HG02610 (cell line): ENCODE measurements around the gene GTF2A1L.

Source experiments
- ATAC-seq: cut with Tn5 transposase; IDR thresholded peaks from one replicate; pipeline ENCODE4 v1.9.1; 2021; ENCODE audit warnings: mild to moderate bottlenecking, moderate library complexity; ENCODE audit not compliant: unreplicated experiment

Gene GTF2A1L

DNA sequence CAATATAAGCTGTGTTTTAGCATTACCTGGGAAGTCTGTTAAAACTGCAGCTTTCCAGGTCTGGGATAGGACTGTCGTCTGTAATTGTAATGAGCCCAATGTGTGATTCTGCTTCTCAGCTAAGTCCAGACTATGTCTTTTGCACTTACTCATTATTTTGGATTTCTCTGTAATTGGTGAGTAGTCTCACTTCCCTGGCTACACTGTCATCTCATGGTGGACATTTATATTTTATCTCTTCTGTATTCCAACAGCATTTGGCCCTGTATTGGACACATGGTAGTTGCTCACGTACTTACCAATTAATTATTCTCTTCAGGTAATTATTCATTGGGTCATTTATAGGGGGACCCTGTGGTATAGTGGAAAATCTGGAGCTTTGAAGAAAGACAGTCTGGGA is 109.9 kb downstream of the GTF2A1L start:
- no peak for ATAC-seq

DNA sequence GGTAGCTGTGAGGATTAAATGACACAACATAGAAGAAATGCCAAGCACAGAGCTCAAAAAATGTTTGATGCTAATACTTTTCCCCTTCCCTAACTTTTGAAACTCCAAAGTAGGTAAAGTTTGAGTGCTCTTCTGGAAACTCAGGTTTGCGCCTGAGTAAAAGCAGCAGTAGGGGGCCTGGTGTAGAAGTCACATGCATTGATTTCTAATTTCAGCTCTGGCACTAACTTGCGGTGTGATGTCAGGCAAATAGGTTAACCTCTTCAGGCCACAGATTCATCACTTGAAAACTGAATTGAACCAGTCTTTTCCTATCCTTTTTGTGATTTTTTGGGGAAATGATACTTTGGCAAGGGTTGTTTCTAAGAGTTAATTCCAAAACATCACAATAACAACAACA is 110.6 kb downstream of the GTF2A1L start:
- ATAC-seq, result no peak

DNA sequence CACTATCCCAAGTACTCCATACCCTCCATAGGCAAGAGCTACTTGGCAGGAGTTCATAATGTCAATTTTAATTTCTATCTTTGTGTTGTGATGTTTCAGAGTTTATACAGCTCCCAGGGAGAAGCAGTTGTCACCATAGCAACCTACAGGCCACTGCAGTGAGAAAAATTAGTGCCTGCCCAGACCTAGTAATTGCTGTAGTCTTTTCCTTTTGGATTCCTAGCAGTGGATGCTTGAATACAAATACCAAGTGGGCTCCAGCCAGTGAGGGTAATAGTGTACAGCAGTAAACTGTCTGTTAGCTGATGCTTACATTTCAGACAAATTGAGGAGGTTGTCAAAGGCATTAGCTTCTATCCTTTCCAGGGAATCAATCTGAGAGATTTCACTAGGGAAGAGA is 111.2 kb downstream of the GTF2A1L start:
- ATAC-seq, result no peak
